Activated CD8-positive, alpha-beta memory T cell treated with anti-CD3 and anti-CD28 coated beads for 48 hours (primary cell): ENCODE data around the gene SERBP1.

Experiments used
- DNase-seq, 3 experiments: peaks; one replicate each; pipeline ENCODE4 v3.0.0-alpha.2; 2020; ENCODE audit warnings: low read depth in 2 of 3, low spot score in 2 of 3

Gene SERBP1

GRCh38 chr1:67371043-67371442 lies 59.2 kb downstream of the SERBP1 start:
- no peak for DNase-seq

- no peak for DNase-seq
Measured at GRCh38 chr1:67368046-67368514, 62.1 kb downstream of the SERBP1 start.

- DNase-seq, result no peak
Measured at GRCh38 chr1:67367370-67368045, 62.7 kb downstream of the SERBP1 start.

GRCh38 chr1:67361641-67362040 lies 68.6 kb downstream of the SERBP1 start:
- DNase-seq, result no peak

- DNase-seq, result no peak
Measured at GRCh38 chr1:67359592-67359991, 70.6 kb downstream of the SERBP1 start.
